Activated naive CD8-positive, alpha-beta T cell (primary cell): ENCODE data around the gene RNF41.
"Not testable (repeated sequence)": the region's sequence is repeated elsewhere in the genome, so short reads cannot be mapped to it uniquely, and the experiment has no call there.

Source experiments
- H3K27ac Mint-ChIP-seq: one replicate; pipeline ENCODE4 v1.8.0; 2021; ENCODE audit warnings: mixed read lengths
- H3K27me3 Mint-ChIP-seq: one replicate; pipeline ENCODE4 v1.8.0; 2021; ENCODE audit warnings: mixed read lengths
- H3K36me3 Mint-ChIP-seq: one replicate; pipeline ENCODE4 v1.8.0; 2021; ENCODE audit warnings: mixed read lengths
- H3K4me1 Mint-ChIP-seq: one replicate; pipeline ENCODE4 v1.8.0; 2021; ENCODE audit warnings: low read depth, mixed read lengths
- H3K4me3 Mint-ChIP-seq: one replicate; pipeline ENCODE4 v1.8.0; 2021; ENCODE audit warnings: mild to moderate bottlenecking, mixed read lengths
- H3K9me3 Mint-ChIP-seq: one replicate; pipeline ENCODE4 v1.8.0; 2021; ENCODE audit warnings: low read depth, mixed read lengths

RNF41 gene

DNA sequence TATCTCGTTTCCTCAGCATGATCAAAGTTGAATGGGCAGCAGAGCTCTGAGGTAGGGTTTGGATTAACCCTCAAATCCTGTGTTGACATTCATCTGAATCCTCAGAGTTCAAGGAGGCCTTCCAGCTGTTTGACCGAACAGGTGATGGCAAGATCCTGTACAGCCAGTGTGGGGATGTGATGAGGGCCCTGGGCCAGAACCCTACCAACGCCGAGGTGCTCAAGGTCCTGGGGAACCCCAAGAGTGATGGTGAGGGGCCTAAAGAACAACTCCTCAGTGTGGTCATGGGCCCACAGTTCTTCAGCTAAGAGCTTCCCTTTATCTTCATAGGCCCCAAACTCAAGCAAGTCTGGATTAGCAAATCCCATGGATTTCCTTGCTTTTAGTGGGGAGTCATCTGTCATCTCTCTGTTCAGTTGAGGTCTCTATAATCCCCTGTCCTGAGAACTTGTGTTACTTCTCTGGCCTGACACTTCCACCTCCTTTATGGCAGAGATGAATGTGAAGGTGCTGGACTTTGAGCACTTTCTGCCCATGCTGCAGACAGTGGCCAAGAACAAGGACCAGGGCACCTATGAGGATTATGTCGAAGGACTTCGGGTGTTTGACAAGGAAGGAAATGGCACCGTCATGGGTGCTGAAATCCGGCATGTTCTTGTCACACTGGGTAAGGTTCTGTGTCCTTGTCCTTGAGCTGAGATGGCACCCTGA lies 62.1 kb downstream of the RNF41 start:
- Mint-ChIP-seq H3K9me3 (no peaks in the 10 kb centered on the region), H3K27ac (peak overlapping the region; percentile 97), H3K4me1 (peaks cover 42% of the 10 kb centered on the region), H3K27me3 (no peaks in the 10 kb centered on the region), H3K36me3 (peaks cover 18% of the 10 kb centered on the region), H3K4me3 (peak overlapping the region; percentile 98)

DNA sequence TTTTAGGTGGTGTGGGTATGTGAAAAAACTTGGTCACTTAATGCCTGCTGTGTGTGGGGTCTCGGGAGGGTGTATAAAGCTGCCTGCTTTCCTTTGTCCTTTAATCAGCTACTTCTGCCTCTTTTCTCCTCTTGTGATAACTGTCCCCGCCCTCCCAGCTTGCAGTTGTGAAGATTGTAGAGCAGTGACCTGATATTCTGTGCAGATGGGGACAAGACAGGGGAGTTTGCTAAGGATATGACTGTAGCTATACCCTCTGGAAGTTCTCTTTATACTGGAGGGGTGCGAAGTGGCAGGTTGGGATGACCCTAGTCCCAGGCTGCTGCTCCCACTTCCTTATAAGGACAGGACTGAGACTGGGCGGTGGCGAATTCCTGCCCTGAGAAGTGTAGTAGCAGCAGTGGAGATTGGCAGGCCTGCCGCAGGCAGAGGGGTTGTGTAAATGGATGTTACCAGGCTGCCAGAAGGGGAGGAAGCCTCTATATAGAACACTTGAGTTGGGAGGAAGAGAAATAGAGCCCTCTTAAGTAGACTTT lies 62.7 kb downstream of the RNF41 start:
- peaks cover 18% of the 10 kb centered on the region for H3K36me3 Mint-ChIP-seq
- peak overlapping the region; percentile 97 for H3K27ac Mint-ChIP-seq
- H3K9me3 Mint-ChIP-seq = no peaks in the 10 kb centered on the region
- H3K27me3 Mint-ChIP-seq = no peaks in the 10 kb centered on the region
- peaks cover 42% of the 10 kb centered on the region for H3K4me1 Mint-ChIP-seq
- peak overlapping the region; percentile 98 for H3K4me3 Mint-ChIP-seq

DNA sequence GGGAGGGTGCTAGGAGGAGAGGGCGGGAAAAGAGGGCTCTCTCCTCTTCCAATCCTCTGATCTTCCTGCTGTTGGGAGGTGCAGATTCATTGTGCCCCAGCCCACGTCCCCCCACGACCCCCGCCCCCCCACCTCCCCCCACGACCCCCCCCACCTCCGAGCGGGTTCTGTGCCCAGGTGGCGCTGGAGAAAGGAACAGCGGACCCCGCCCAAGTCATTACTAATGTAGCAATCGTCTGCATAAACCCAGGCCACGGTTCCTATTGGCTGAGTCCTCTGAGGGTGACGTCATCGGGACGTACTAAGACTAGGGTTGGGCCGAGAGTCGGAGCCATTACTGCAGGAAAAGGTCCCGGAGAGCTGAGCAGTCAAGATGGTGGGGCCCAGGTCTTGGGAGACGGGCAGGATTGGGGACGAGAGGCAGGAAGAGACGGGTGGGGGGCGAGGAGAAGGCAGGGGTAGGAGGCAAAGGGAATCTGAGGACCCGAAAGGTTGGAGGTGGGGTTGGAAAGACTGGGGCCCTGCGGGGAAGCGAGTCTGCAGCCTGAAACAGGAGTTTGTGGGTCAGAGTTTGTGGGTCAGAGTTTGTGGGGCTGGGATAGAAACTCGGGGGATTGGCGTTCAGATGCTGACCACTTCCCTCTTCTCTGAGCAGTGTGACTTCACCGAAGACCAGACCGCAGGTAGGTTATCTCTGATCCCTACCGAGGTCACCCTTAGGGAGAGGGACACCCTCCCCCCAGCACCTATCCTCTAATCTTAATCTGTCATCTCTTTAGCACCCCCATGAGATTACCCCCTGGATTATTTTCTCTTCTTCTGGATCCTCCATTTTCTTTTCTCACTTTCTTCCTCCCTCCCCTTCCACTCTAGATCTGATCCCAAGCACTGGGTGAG lies 63.4 kb downstream of the RNF41 start, which contains the start of gene MYL6:
MYL6 (plus strand) TSS at position 331 of the 897 bp plus-strand sequence; CDS start at position 374, 43 bp downstream.
- Mint-ChIP-seq H3K4me3 (peak within 1 kb of the TSS; percentile 98), H3K4me1 (peaks cover 42% of the 10 kb centered on the region), H3K9me3 (no peaks in the 10 kb centered on the region), H3K27ac (peak within 1 kb of the TSS; percentile 97), H3K36me3 (peaks cover 18% of the 10 kb centered on the region), H3K27me3 (no peaks in the 10 kb centered on the region)

DNA sequence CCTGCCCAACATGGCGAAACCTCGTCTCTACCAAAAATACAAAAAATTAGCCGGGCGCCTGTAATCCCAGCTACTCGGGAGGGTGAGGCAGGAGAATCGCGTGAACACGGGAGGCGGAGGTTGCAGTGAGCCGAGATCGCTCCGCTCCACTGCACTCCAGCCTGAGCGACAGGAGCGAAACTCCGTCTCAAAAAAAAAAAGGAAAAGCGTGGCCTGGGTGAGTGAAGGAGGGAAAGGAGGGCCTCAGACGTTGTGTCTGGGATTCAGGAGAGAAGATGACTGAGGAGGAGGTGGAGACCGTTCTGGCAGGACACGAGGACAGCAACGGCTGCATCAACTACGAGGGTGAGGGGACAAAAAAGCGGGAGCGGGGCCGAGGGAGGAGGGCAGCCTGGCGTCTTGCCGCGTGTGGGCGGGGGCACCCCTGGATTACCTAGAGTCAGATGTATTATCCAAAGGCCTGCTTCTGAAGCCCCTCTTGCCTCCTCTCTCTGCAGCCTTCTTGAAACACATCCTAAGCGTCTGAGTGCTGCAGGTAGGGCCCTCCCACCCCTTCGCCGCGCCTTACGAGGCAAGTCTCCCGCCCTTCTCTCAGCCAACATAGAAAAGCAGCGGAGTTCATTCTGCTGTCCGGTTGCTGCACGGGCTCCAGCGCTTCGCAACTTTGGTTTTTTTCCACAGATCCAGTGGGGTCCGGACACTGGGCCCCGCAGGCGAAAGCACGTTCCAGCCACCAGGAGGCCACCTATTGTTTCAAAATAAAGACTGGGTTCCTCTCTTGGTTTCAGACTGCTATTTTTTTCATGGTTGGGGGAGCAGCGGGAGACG lies 64.3 kb downstream of the RNF41 start:
- Mint-ChIP-seq H3K9me3 (no peaks in the 10 kb centered on the region), H3K4me3 (peak overlapping the region; percentile 98), H3K27ac (peak overlapping the region; percentile 90), H3K36me3 (peaks cover 18% of the 10 kb centered on the region), H3K27me3 (no peaks in the 10 kb centered on the region), H3K4me1 (peaks cover 46% of the 10 kb centered on the region)

DNA sequence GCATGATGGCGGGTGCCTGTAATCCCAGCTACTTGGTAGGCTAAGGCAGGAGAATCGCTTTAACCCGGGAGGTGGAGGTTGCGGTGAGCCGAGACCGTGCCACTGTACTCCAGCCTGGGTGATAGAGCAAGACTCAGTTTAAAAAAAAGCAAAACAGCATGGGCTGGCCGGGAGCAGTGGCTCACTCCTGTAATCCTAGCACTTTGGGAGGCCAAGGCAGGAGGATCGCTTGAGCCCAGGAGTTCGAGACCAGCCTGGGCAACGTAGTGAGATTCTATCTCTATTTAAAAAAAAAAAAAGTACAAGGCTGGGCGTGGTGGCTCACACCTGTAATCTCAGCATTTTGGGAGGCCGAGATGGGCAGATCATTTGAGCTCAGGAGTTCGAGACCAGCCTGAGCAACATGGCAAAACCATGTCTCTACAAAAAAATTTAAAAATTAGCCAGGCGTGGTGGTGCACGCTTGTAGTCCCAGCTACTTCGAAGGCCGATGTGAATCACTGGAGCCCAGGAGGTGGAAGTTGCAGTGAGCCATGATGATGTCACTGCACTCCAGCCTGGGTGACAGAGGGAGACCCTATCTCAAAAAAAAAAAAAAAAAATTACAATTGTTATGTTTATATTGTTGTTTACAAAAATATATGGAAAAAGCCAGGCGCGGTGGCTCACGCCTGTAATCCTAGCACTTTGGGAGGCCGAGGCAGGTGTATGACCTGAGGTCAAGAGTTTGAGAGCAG lies 65.1 kb downstream of the RNF41 start:
- not testable (repeated sequence) for H3K9me3 Mint-ChIP-seq, H3K27me3 Mint-ChIP-seq
- H3K4me1 Mint-ChIP-seq = peaks cover 48% of the 10 kb centered on the region
- peak overlapping the region; percentile 90 for H3K27ac Mint-ChIP-seq
- peaks cover 18% of the 10 kb centered on the region for H3K36me3 Mint-ChIP-seq
- peak overlapping the region; percentile 98 for H3K4me3 Mint-ChIP-seq

DNA sequence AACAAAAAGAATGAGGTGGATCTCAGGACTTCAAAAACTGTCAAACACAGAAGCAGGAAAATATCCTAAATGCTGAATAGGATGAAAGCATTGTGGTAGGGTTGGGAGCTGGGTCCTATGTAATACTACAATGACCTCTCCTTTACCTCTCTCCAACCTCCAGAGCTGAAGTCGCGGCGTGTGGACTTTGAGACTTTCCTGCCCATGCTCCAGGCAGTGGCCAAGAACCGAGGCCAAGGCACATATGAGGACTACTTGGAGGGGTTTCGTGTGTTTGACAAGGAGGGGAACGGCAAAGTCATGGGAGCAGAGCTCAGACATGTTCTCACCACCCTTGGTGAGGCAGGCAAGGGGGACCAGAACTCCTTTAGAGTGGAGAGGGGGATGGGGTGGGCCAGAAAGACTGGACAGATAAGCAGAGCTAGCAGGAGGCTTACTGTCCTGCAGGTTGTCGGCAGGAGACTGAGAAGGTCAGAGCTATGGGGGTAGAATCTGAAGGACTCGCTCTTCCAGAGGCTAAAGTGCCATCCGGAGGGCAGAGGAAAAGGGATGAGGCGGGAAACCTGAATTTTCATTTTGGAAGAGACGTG lies 66.4 kb downstream of the RNF41 start:
- H3K27ac Mint-ChIP-seq = no peak overlapping the region
- H3K36me3 Mint-ChIP-seq = peaks cover 12% of the 10 kb centered on the region
- no peaks in the 10 kb centered on the region for H3K27me3 Mint-ChIP-seq
- H3K4me3 Mint-ChIP-seq = peak overlapping the region; percentile 33
- peaks cover 46% of the 10 kb centered on the region for H3K4me1 Mint-ChIP-seq
- no peaks in the 10 kb centered on the region for H3K9me3 Mint-ChIP-seq

DNA sequence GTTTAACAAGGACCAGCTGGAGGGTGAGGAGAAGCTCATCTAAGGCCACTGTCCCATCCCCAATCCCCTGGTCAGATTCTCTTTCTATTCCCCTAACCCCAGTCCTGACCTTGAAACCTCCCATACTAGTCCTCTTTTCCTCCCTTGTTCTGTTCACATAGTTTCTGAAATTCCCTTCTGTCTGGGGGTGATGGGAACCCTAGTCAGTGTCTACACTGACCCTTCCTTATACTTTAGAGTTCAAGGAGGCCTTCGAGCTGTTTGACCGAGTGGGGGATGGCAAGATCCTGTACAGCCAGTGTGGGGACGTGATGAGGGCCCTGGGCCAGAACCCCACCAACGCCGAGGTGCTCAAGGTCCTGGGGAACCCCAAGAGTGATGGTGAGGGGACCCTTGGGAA lies 66.9 kb downstream of the RNF41 start:
- Mint-ChIP-seq H3K4me1 (peaks cover 44% of the 10 kb centered on the region), H3K27me3 (no peaks in the 10 kb centered on the region), H3K27ac (peak overlapping the region; percentile 66), H3K9me3 (no peaks in the 10 kb centered on the region), H3K36me3 (peaks cover 7% of the 10 kb centered on the region), H3K4me3 (no peak overlapping the region)

DNA sequence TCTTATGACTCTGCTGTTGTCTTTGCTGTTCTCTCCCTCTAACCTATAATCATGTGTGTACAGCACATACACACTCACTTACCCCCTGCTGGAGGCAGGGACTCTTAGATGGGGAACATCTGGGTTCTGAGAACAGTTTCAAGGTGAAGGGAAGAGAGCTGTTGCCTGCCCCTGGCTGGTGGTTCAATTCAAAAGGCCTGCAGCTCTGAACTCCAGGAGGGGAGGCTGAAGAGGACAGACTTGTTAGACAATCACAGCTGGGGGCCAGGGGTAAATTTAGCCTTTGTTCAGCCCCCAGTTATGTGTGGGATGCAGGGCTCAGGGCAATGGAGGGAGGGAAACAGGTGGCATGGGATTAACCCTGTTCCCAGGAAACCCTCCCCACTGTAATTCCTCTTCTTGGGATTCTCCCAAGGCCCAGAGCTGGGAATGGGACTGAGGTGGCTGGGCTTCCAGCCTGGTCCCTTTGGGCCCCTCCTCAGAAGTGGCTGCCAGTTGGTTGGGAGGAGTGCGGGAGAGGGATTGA lies 67.4 kb downstream of the RNF41 start:
- Mint-ChIP-seq H3K9me3 (no peaks in the 10 kb centered on the region), H3K4me3 (no peak overlapping the region), H3K27me3 (no peaks in the 10 kb centered on the region), H3K36me3 (peaks cover 4% of the 10 kb centered on the region), H3K27ac (no peak overlapping the region), H3K4me1 (peaks cover 39% of the 10 kb centered on the region)

DNA sequence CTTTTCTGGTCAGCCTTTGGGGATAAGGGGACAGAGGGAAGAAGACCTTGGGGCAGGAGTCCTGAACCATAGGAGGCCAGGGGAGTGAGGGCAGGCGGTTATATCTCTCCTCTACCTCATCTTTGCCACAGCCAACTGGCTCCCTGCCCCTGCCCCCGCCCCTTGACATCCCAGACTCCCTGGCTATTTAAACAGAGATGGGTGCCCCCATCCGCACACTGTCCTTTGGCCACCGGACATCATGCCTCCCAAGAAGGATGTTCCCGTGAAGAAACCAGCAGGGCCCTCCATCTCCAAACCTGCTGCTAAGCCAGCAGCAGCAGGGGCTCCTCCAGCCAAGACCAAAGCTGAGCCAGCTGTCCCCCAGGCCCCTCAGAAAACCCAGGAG lies 68.0 kb downstream of the RNF41 start:
- Mint-ChIP-seq H3K4me1 (peaks cover 34% of the 10 kb centered on the region), H3K27me3 (no peaks in the 10 kb centered on the region), H3K27ac (no peak overlapping the region), H3K9me3 (no peaks in the 10 kb centered on the region), H3K36me3 (no peaks in the 10 kb centered on the region), H3K4me3 (peak overlapping the region; percentile 91)

DNA sequence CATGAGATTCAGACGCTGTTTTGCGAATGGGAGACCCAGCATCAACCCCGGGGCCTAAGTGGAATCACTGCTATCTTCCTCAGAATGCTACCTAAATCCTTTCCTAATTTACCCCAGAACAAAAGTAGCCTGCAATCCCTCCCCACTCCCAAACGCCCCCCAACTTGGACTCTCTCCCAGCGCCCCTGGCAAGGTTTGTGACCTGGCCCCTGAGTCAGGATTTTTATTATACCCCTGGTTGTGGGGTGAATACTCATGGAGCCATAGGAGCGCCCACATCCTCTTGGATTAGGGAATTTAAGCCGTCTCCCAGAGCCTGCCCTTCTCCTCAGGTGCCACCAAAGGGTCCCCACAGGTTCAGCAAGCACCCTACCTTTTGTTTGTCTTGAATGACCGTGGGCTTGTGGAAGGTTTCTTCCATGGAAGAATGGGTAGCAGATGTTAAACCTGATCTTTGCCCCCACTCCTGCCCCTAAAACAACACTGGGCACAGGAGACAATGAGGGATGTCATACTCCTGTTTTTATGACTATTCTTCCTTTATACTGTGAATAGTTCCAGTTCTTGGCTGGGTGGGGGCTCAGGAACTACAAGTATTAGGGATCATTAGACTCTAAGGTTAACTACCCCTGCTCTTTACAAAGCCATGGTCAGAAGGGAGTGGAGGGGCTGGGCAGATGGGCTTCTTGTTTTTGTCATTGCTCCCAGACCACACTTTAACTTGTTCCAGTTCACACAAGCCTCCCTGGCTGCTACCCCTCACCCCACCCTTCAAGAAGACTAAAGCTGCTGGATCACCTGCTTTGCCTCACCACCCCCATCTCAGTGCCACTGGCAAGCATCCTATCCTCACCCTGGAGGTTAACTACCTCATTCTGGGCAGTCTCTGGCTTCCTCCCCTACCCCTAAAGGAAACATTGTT lies 68.7 kb downstream of the RNF41 start:
- Mint-ChIP-seq H3K27ac (peak overlapping the region; percentile 99), H3K36me3 (no peaks in the 10 kb centered on the region), H3K27me3 (no peaks in the 10 kb centered on the region), H3K9me3 (no peaks in the 10 kb centered on the region), H3K4me3 (peak overlapping the region; percentile 91), H3K4me1 (peaks cover 34% of the 10 kb centered on the region)
